Prostate gland (tissue), 2 donors: Measurements from ENCODE around the gene RECK.

Source experiments
- CTCF ChIP-seq, 4 experiments: fragments of 200-600 bp in 2 of 4; fragments of 450-650 bp in 2 of 4; sonication (generic) in 2 of 4; IDR thresholded peaks; 1 replicate in 3 of 4; 2 replicates in 1 of 4; pipeline ENCODE4 v1.5.1; 2016 to 2019; ENCODE audit warnings: antibody characterized with exemption in 4 of 4, mild to moderate bottlenecking in 2 of 4, moderate library complexity in 2 of 4
- POLR2A ChIP-seq: fragments of 450-650 bp; IDR thresholded peaks from one replicate; pipeline ENCODE4 v1.6.1; 2016; ENCODE audit warnings: antibody characterized with exemption, mild to moderate bottlenecking
- POLR2AphosphoS5 ChIP-seq: sonication (generic); formaldehyde crosslinking; IDR thresholded peaks from one replicate; pipeline ENCODE4 v1.6.1; 2017; ENCODE audit warnings: antibody characterized with exemption

GRCh38 chr9:36121971-36122370 is 85.3 kb downstream of the RECK start:
- no peak for TF ChIP-seq POLR2A
- TF ChIP-seq CTCF (IDR thresholded peaks at IDR 0.05) = no peak
- no peak for TF ChIP-seq POLR2AphosphoS5
